ENCODE data around the gene MLYCD. TPM values are rescaled to one million over a fixed set of nuclear protein-coding genes. Genes with fewer than 3 reads are reported as not detected.

MLYCD gene
- total and polyA plus RNA-seq, 4 donors: 4.1 to 7.7 (median 4.8) TPM

- peaks cover 34% of the 10 kb centered on the region for H3K36me3 ChIP-seq (ENCODE audit: control insufficient read depth, insufficient read depth, low read length)
- no peak overlapping the region for H3K4me3 ChIP-seq (ENCODE audit: low read depth, low read length)
- H3K9me3 ChIP-seq (ENCODE audit: control insufficient read depth, insufficient read depth, low read length): no peaks in the 10 kb centered on the region
- H3K4me1 ChIP-seq (ENCODE audit: control insufficient read depth, insufficient read depth, low read length): peaks cover 27% of the 10 kb centered on the region
- peak in 1 of 6 donors; percentile 52 for DNase-seq (ENCODE audit: low read depth in 4 of 6, low spot score in 6 of 6)
- no peak overlapping the region for H3K27ac ChIP-seq (ENCODE audit: low read depth, low read length)
- H3K27me3 ChIP-seq (ENCODE audit: control insufficient read depth, insufficient read depth, low read length): no peaks in the 10 kb centered on the region
- WGBS (ENCODE audit: insufficient coverage): 29% methylated on average over 9 of the region's 15 CpGs
Observed at GRCh38 chr16:83907631-83908250, 8.8 kb downstream of the MLYCD start.

- Histone ChIP-seq H3K36me3 (ENCODE audit: control insufficient read depth, insufficient read depth, low read length) (peaks cover 42% of the 10 kb centered on the region), H3K4me1 (ENCODE audit: control insufficient read depth, insufficient read depth, low read length) (peaks cover 17% of the 10 kb centered on the region), H3K9me3 (ENCODE audit: control insufficient read depth, insufficient read depth, low read length) (no peaks in the 10 kb centered on the region), H3K27me3 (ENCODE audit: control insufficient read depth, insufficient read depth, low read length) (no peaks in the 10 kb centered on the region), H3K4me3 (ENCODE audit: low read depth, low read length) (no peak overlapping the region), H3K27ac (ENCODE audit: low read depth, low read length) (no peak overlapping the region)
- 71% methylated on average over 1 of the region's 2 CpGs for whole genome bisulfite sequencing (ENCODE audit: insufficient coverage)
- DNase-seq (ENCODE audit: low read depth in 4 of 6, low spot score in 6 of 6): no peak
Observed at GRCh38 chr16:83908798-83909197, 9.9 kb downstream of the MLYCD start.

- Histone ChIP-seq H3K4me3 (ENCODE audit: low read depth, low read length) (no peak overlapping the region), H3K4me1 (ENCODE audit: control insufficient read depth, insufficient read depth, low read length) (peaks cover 3% of the 10 kb centered on the region), H3K36me3 (ENCODE audit: control insufficient read depth, insufficient read depth, low read length) (peaks cover 56% of the 10 kb centered on the region), H3K27me3 (ENCODE audit: control insufficient read depth, insufficient read depth, low read length) (no peaks in the 10 kb centered on the region), H3K27ac (ENCODE audit: low read depth, low read length) (no peak overlapping the region), H3K9me3 (ENCODE audit: control insufficient read depth, insufficient read depth, low read length) (no peaks in the 10 kb centered on the region)
- 51% methylated on average over 5 of the region's 10 CpGs for WGBS (ENCODE audit: insufficient coverage)
- DNase-seq (ENCODE audit: low read depth in 4 of 6, low spot score in 6 of 6): peak in 1 of 6 donors; percentile 67
Observed at GRCh38 chr16:83911290-83911689, 12.4 kb downstream of the MLYCD start.

GRCh38 chr16:83912519-83913244 lies 13.8 kb downstream of the MLYCD start:
- H3K4me1 ChIP-seq (ENCODE audit: control insufficient read depth, insufficient read depth, low read length): peaks cover 3% of the 10 kb centered on the region
- WGBS (ENCODE audit: insufficient coverage): 74% methylated on average over 7 of the region's 12 CpGs
- H3K27me3 ChIP-seq (ENCODE audit: control insufficient read depth, insufficient read depth, low read length): no peaks in the 10 kb centered on the region
- no peak overlapping the region for H3K4me3 ChIP-seq (ENCODE audit: low read depth, low read length)
- H3K36me3 ChIP-seq (ENCODE audit: control insufficient read depth, insufficient read depth, low read length): peaks cover 68% of the 10 kb centered on the region
- H3K27ac ChIP-seq (ENCODE audit: low read depth, low read length): no peak overlapping the region
- H3K9me3 ChIP-seq (ENCODE audit: control insufficient read depth, insufficient read depth, low read length): no peaks in the 10 kb centered on the region
- peak in 1 of 6 donors; percentile 23 for DNase-seq (ENCODE audit: low read depth in 4 of 6, low spot score in 6 of 6)

GRCh38 chr16:83913245-83913633 lies 14.3 kb downstream of the MLYCD start:
- Histone ChIP-seq H3K36me3 (ENCODE audit: control insufficient read depth, insufficient read depth, low read length) (peaks cover 73% of the 10 kb centered on the region), H3K27me3 (ENCODE audit: control insufficient read depth, insufficient read depth, low read length) (no peaks in the 10 kb centered on the region), H3K9me3 (ENCODE audit: control insufficient read depth, insufficient read depth, low read length) (no peaks in the 10 kb centered on the region), H3K27ac (ENCODE audit: low read depth, low read length) (no peak overlapping the region), H3K4me3 (ENCODE audit: low read depth, low read length) (no peak overlapping the region), H3K4me1 (ENCODE audit: control insufficient read depth, insufficient read depth, low read length) (no peaks in the 10 kb centered on the region)
- DNase-seq (ENCODE audit: low read depth in 4 of 6, low spot score in 6 of 6): peak in 1 of 6 donors; percentile 17
- WGBS (ENCODE audit: insufficient coverage): 54% methylated on average over 8 of the region's 15 CpGs

- no peak overlapping the region for H3K27ac ChIP-seq (ENCODE audit: low read depth, low read length)
- H3K27me3 ChIP-seq (ENCODE audit: control insufficient read depth, insufficient read depth, low read length): no peaks in the 10 kb centered on the region
- no peaks in the 10 kb centered on the region for H3K9me3 ChIP-seq (ENCODE audit: control insufficient read depth, insufficient read depth, low read length)
- peaks cover 83% of the 10 kb centered on the region for H3K36me3 ChIP-seq (ENCODE audit: control insufficient read depth, insufficient read depth, low read length)
- no peaks in the 10 kb centered on the region for H3K4me1 ChIP-seq (ENCODE audit: control insufficient read depth, insufficient read depth, low read length)
- 93% methylated on average over 21 of the region's 21 CpGs for WGBS (ENCODE audit: insufficient coverage)
- no peak overlapping the region for H3K4me3 ChIP-seq (ENCODE audit: low read depth, low read length)
- DNase-seq (ENCODE audit: low read depth in 4 of 6, low spot score in 6 of 6): no peak
Observed at GRCh38 chr16:83914091-83914710, 15.3 kb downstream of the MLYCD start.

GRCh38 chr16:83915081-83915480 lies 16.2 kb downstream of the MLYCD start:
- no peaks in the 10 kb centered on the region for H3K4me1 ChIP-seq (ENCODE audit: control insufficient read depth, insufficient read depth, low read length)
- H3K36me3 ChIP-seq (ENCODE audit: control insufficient read depth, insufficient read depth, low read length): peaks cover 84% of the 10 kb centered on the region
- WGBS (ENCODE audit: insufficient coverage): 93% methylated on average over 22 of the region's 22 CpGs
- H3K4me3 ChIP-seq (ENCODE audit: low read depth, low read length): no peak overlapping the region
- no peak for DNase-seq (ENCODE audit: low read depth in 4 of 6, low spot score in 6 of 6)
- no peak overlapping the region for H3K27ac ChIP-seq (ENCODE audit: low read depth, low read length)
- H3K27me3 ChIP-seq (ENCODE audit: control insufficient read depth, insufficient read depth, low read length): no peaks in the 10 kb centered on the region
- H3K9me3 ChIP-seq (ENCODE audit: control insufficient read depth, insufficient read depth, low read length): no peaks in the 10 kb centered on the region

- Histone ChIP-seq H3K4me1 (ENCODE audit: control insufficient read depth, insufficient read depth, low read length) (no peaks in the 10 kb centered on the region), H3K9me3 (ENCODE audit: control insufficient read depth, insufficient read depth, low read length) (no peaks in the 10 kb centered on the region), H3K4me3 (ENCODE audit: low read depth, low read length) (no peak overlapping the region), H3K27ac (ENCODE audit: low read depth, low read length) (no peak overlapping the region), H3K27me3 (ENCODE audit: control insufficient read depth, insufficient read depth, low read length) (no peaks in the 10 kb centered on the region), H3K36me3 (ENCODE audit: control insufficient read depth, insufficient read depth, low read length) (peaks cover 85% of the 10 kb centered on the region)
- 96% methylated on average over 12 of the region's 14 CpGs for WGBS (ENCODE audit: insufficient coverage)
- DNase-seq (ENCODE audit: low read depth in 4 of 6, low spot score in 6 of 6): no peak
Observed at GRCh38 chr16:83915491-83915890, 16.6 kb downstream of the MLYCD start.

- Histone ChIP-seq H3K9me3 (ENCODE audit: control insufficient read depth, insufficient read depth, low read length) (no peaks in the 10 kb centered on the region), H3K27ac (ENCODE audit: low read depth, low read length) (no peak overlapping the region), H3K4me3 (ENCODE audit: low read depth, low read length) (no peak overlapping the region), H3K27me3 (ENCODE audit: control insufficient read depth, insufficient read depth, low read length) (no peaks in the 10 kb centered on the region), H3K36me3 (ENCODE audit: control insufficient read depth, insufficient read depth, low read length) (peaks cover 84% of the 10 kb centered on the region), H3K4me1 (ENCODE audit: control insufficient read depth, insufficient read depth, low read length) (no peaks in the 10 kb centered on the region)
- no peak for DNase-seq (ENCODE audit: low read depth in 4 of 6, low spot score in 6 of 6)
- 89% methylated on average over 50 of the region's 51 CpGs for WGBS (ENCODE audit: insufficient coverage)
Observed at GRCh38 chr16:83917152-83918120, 18.5 kb downstream of the MLYCD start.

Measured in spinal cord (tissue), 10 donors.